ENCODE measurements around the gene GMDS. TPM values are rescaled to one million over a fixed set of nuclear protein-coding genes. Genes with fewer than 3 reads are reported as not detected.
A peak's percentile ranks its signal among the peaks of the same experiment; 100 is the strongest.

The GMDS gene
- total and polyA plus RNA-seq, 2 of the 13 experiments (the other 11 are each of a cell fraction or from before 2014, with no cell fraction given), result 64.4 to 112 TPM

DNA sequence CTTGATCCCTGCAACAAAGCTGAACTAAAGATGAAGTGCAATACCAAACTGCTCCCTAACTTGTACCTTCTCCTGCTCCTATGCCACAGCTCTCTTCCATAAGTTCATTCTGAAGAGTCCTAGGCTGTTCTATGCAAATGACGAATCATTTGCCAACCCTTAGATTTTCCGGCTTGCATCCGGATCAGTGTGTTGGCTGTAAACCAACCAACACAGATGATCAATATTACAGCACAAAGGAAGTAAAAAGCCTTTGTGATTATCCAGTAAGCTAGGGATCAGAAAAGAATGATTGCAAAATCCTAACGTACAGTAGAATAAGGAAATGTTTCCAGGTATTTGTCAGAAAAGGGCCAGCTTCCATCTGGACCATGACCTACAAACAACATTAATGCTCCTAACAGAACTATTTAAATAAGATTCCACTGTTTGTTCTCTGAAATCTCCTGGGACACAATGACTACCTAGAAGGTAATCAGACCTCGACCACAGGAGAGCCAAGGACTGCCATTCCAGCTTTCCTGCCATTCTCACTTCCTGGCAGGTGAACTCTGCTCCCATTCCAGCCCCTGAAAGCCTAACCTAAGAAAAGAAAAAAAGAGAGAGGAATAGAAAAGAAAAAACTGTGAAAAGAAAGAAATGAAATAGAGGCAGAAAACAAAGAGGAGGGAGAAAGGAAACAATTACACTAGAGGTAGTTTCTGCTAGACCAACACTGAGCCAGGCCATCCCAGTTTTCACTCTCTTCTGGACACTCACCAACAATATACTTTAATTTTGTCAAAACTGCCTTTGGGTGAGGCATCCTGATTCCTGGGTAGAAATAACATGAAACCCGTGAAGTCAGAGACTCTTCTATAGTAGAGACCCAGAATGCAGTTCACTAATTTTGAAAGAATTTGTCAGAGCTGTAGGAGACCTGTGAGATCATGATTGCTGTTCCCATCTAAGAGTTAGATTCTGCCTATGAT, 19.7 kb downstream of the GMDS start (continued):
- TF ChIP-seq U2AF2 (IDR thresholded peaks at IDR 0.05; ENCODE audit: low read depth, low read length) (no peak), ZNF703 (CRISPR knock-in tag; IDR thresholded peaks at IDR 0.05; ENCODE audit: borderline replicate concordance) (no peak), ZNF503 (CRISPR knock-in tag; IDR thresholded peaks at IDR 0.05) (peak; percentile 99), GABPB1 (CRISPR knock-in tag; IDR thresholded peaks at IDR 0.05) (no peak; the same call in none of the 2 replicates), DBP (CRISPR knock-in tag; IDR thresholded peaks at IDR 0.05; ENCODE audit: not compliant biosample characterization) (no peak), ZNF124 (CRISPR knock-in tag; IDR thresholded peaks at IDR 0.05) (peak; percentile 98; the same call in 1 of the 2 replicates), JUN (CRISPR knock-in tag; IDR thresholded peaks at IDR 0.05) (peak; percentile 74), ZNF792 (CRISPR knock-in tag; IDR thresholded peaks at IDR 0.05) (peak; percentile 87), ZBTB38 (CRISPR knock-in tag; IDR thresholded peaks at IDR 0.05) (no peak), ZNF619 (CRISPR knock-in tag; IDR thresholded peaks at IDR 0.05) (no peak), ZNF251 (CRISPR knock-in tag; IDR thresholded peaks at IDR 0.05) (no peak), ZNF776 (CRISPR knock-in tag; IDR thresholded peaks at IDR 0.05) (no peak), GATAD2A (CRISPR knock-in tag; IDR thresholded peaks at IDR 0.05) (peak; percentile 100), POGZ (CRISPR knock-in tag; IDR thresholded peaks at IDR 0.05) (peak; percentile 75), ZNF543 (CRISPR knock-in tag; IDR thresholded peaks at IDR 0.05) (0 out of 2 replicates have a peak, but pooled peaks have one; percentile 58), MAFG (CRISPR knock-in tag; IDR thresholded peaks at IDR 0.05) (no peak), HOXA7 (CRISPR knock-in tag; IDR thresholded peaks at IDR 0.05) (no peak)
- TF ChIP-seq, protein P1, sequence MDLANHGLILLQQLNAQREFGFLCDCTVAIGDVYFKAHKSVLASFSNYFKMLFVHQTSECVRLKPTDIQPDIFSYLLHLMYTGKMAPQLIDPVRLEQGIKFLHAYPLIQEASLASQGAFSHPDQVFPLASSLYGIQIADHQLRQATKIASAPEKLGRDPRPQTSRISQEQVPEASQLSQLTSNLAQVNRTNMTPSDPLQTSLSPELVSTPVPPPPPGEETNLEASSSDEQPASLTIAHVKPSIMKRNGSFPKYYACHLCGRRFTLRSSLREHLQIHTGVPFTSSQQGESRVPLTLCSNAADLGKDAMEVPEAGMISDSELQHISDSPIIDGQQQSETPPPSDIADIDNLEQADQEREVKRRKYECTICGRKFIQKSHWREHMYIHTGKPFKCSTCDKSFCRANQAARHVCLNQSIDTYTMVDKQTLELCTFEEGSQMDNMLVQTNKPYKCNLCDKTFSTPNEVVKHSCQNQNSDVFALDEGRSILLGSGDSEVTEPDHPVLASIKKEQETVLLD (CRISPR knock-in tag; IDR thresholded peaks at IDR 0.05; ENCODE audit: low read depth), result no peak
- TF ChIP-seq, protein P2, sequence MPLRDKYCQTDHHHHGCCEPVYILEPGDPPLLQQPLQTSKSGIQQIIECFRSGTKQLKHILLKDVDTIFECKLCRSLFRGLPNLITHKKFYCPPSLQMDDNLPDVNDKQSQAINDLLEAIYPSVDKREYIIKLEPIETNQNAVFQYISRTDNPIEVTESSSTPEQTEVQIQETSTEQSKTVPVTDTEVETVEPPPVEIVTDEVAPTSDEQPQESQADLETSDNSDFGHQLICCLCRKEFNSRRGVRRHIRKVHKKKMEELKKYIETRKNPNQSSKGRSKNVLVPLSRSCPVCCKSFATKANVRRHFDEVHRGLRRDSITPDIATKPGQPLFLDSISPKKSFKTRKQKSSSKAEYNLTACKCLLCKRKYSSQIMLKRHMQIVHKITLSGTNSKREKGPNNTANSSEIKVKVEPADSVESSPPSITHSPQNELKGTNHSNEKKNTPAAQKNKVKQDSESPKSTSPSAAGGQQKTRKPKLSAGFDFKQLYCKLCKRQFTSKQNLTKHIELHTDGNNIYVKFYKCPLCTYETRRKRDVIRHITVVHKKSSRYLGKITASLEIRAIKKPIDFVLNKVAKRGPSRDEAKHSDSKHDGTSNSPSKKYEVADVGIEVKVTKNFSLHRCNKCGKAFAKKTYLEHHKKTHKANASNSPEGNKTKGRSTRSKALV (CRISPR knock-in tag; IDR thresholded peaks at IDR 0.05), result peak; percentile 81; the same call in 1 of the 2 replicates
- TF ChIP-seq, protein P3, sequence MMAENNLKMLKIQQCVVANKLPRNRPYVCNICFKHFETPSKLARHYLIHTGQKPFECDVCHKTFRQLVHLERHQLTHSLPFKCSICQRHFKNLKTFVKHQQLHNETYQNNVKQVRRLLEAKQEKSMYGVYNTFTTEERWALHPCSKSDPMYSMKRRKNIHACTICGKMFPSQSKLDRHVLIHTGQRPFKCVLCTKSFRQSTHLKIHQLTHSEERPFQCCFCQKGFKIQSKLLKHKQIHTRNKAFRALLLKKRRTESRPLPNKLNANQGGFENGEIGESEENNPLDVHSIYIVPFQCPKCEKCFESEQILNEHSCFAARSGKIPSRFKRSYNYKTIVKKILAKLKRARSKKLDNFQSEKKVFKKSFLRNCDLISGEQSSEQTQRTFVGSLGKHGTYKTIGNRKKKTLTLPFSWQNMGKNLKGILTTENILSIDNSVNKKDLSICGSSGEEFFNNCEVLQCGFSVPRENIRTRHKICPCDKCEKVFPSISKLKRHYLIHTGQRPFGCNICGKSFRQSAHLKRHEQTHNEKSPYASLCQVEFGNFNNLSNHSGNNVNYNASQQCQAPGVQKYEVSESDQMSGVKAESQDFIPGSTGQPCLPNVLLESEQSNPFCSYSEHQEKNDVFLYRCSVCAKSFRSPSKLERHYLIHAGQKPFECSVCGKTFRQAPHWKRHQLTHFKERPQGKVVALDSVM (CRISPR knock-in tag; IDR thresholded peaks at IDR 0.05), result peak; percentile 31; the same call in 1 of the 2 replicates
